Hepatocyte (in vitro differentiated cells): Measurements from ENCODE around the gene PKDREJ. TPM values are rescaled to one million over a fixed set of nuclear protein-coding genes. Genes with fewer than 3 reads are reported as not detected.

Source experiments
- DNase-seq: peaks from one replicate; pipeline ENCODE4 v3.0.0-alpha.2; 2016; ENCODE audit warnings: low spot score
- H2AFZ ChIP-seq: fragments of 200-600 bp; sonication (generic); 2 replicates; pipeline ENCODE4 v1.6.0; 2016; ENCODE audit warnings: antibody characterized with exemption, mild to moderate bottlenecking
- H3K27ac ChIP-seq: fragments of 200-600 bp; sonication (generic); 2 replicates; pipeline ENCODE4 v1.5.1; 2016; ENCODE audit warnings: mild to moderate bottlenecking
- H3K27me3 ChIP-seq: fragments of 200-600 bp; sonication (generic); 2 replicates; pipeline ENCODE4 v1.6.1; 2016
- H3K36me3 ChIP-seq: fragments of 200-600 bp; sonication (generic); replicated peaks from 2 replicates; pipeline ENCODE4 v1.5.1; 2016; ENCODE audit warnings: low read depth; ENCODE audit not compliant: insufficient read depth
- H3K4me1 ChIP-seq: fragments of 200-600 bp; sonication (generic); 2 replicates; pipeline ENCODE4 v1.5.1; 2016; ENCODE audit warnings: mild to moderate bottlenecking, moderate library complexity; ENCODE audit not compliant: insufficient read depth
- H3K4me2 ChIP-seq: fragments of 200-600 bp; sonication (generic); 2 replicates; pipeline ENCODE4 v1.6.0; 2016
- H3K4me3 ChIP-seq: fragments of 200-600 bp; sonication (generic); 2 replicates; pipeline ENCODE4 v1.5.1; 2016; ENCODE audit warnings: mild to moderate bottlenecking
- H3K79me2 ChIP-seq: fragments of 200-600 bp; sonication (generic); 2 replicates; pipeline ENCODE4 v1.6.0; 2017; ENCODE audit warnings: mild to moderate bottlenecking
- H3K9me2 ChIP-seq: fragments of 200-600 bp; sonication (generic); replicated peaks from 2 replicates; pipeline ENCODE4 v1.6.0; 2017; ENCODE audit warnings: mild to moderate bottlenecking; ENCODE audit not compliant: insufficient read depth
- H3K9me3 ChIP-seq: fragments of 200-600 bp; sonication (generic); 2 replicates; pipeline ENCODE4 v1.5.1; 2016; ENCODE audit warnings: low read depth, mild to moderate bottlenecking
- H4K20me1 ChIP-seq: fragments of 200-600 bp; sonication (generic); 2 replicates; pipeline ENCODE4 v1.6.0; 2016; ENCODE audit warnings: mild to moderate bottlenecking; ENCODE audit not compliant: insufficient read depth, poor library complexity, severe bottlenecking
- CTCF ChIP-seq: fragments of 200-600 bp; sonication (generic); IDR thresholded peaks from 2 replicates; pipeline ENCODE4 v1.5.1; 2016; ENCODE audit warnings: antibody characterized with exemption, mild to moderate bottlenecking; ENCODE audit not compliant: poor library complexity
- EZH2 ChIP-seq: fragments of 200-600 bp; sonication (generic); IDR thresholded peaks from 2 replicates; pipeline ENCODE4 v1.6.1; 2016; ENCODE audit warnings: antibody characterized with exemption, mild to moderate bottlenecking, borderline replicate concordance
- EZH2phosphoT487 ChIP-seq: fragments of 200-600 bp; sonication (generic); IDR thresholded peaks from one replicate; pipeline ENCODE4 v1.6.1; 2018; ENCODE audit warnings: antibody characterized with exemption, mild to moderate bottlenecking, low read depth, moderate library complexity; ENCODE audit not compliant: unreplicated experiment, severe bottlenecking
- WGBS: methylation state at CpG from one replicate; pipeline ENCODE4 v1.1.6; 2016; ENCODE audit warnings: low lambda C conversion rate; ENCODE audit errors: missing lambda C conversion rate; 5-methylcytosine and 5-hydroxymethylcytosine counted together
- polyA plus RNA-seq: library from polyadenylated mRNA; unstranded; fragments of >200 nt; fragmentation: Nextera tagmentation; extraction: Ambion mirVana; gene quantifications from 2 replicates; pipeline ENCODE4 v1.2.1, GENCODE V29; 2016
- total RNA-seq: library from RNA; depleted of rRNA; stranded (reverse); fragments of >200 nt; gene quantifications from 2 replicates; pipeline ENCODE4 v1.2.3, GENCODE V29; 2014

Gene PKDREJ
- total and polyA plus RNA-seq, 2 experiments from 2014 or later: 0.16 TPM; not detected in 1

DNA sequence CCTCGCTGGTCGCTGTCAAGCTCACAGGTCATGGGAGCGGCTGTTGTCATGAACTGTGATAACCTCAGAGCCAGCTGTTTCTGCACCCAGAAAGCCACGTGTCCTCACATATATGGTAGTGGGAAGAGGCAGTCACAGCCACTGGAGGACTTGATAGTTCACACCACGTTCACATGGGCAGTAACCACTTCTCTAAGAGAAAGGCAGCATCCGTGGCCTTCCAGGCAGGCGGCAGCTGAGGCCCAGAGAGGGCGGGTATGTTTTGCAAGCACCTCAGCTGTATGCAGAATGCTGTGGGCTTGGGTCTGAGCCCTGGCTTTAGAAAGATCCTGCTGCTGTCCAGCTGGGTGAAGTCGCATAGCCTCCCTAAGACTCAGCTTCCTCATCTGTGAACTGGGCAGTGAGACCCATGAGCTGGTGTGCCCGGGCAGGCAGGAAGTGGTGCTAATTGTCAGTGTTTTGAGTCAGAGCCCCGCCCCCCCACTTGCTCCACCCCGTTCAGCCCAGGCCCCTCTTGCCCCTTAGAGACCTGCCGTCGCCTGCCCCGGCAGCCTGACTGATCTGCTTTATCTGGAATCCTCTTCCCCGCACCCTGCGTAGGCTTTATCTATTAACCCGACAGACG lies 18.0 kb upstream of the PKDREJ start:
- Histone ChIP-seq H3K36me3 (no peaks in the 10 kb centered on the region), H4K20me1 (no peaks in the 10 kb centered on the region), H3K4me3 (no peak overlapping the region), H3K27ac (no peak overlapping the region), H3K9me2 (no peaks in the 10 kb centered on the region), H3K4me2 (no peak overlapping the region), H3K27me3 (no peaks in the 10 kb centered on the region), H3K79me2 (no peaks in the 10 kb centered on the region), H3K9me3 (no peaks in the 10 kb centered on the region), H3K4me1 (no peaks in the 10 kb centered on the region), H2AFZ (no peak overlapping the region)
- WGBS: 93% methylated on average over 19 of the region's 19 CpGs
- TF ChIP-seq CTCF (no peak), EZH2phosphoT487 (no peak), EZH2 (no peak)
- no peak for DNase-seq

- 96% methylated on average over 11 of the region's 12 CpGs for WGBS
- H3K27ac ChIP-seq: no peak overlapping the region
- no peaks in the 10 kb centered on the region for H3K36me3 ChIP-seq
Observed at GRCh38 chr22:46280063-46280817, 17.1 kb upstream of the PKDREJ start.

DNA sequence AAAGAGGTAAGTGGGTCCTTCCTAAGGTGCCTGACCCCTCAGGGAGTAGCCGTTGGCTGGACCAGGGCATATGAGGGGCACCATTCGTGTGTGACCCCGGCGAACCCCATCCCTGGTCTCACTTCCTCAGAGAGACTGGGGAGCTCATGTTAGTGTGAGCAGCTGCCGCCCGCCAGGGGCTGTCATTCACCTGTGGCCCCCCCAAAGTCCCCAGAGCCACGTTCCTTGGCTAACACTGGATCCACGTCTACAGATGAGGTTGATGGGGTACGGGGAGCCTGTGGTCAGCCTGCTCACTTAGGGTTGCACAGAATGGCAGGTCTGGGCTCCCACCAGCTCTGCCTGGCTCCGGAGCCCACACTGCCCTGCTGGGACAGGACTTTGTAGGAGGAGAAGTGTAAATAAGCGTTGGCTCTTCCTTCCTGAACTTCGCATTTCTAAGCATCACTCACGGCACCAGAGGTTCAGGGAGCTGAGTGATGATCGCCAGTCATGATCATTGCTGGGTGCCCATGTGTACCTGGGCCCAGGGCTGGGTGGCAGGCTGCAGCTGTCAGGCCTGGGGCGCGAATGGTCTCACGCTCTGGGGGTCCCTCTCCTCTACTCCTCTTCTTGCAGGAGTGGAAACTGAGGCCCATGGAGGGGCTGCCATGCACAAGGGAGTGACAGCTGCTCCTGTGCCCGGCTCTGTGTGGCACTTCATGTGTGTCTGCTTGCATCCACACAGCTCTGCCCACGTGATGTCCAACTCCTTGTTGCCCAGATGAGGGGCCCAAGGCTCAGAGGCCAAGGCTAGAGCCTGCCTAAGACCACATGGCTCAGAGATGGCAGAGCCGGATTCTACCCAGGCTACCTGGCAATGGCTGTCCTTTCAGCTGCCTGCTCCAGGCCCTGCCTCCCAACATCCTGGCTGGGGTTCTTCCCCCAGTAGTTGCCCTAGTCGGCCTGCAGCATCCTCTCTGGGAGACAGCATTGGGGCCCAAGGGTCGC lies 15.8 kb upstream of the PKDREJ start:
- no peak overlapping the region for H3K4me3 ChIP-seq
- H3K79me2 ChIP-seq: no peaks in the 10 kb centered on the region
- no peaks in the 10 kb centered on the region for H4K20me1 ChIP-seq
- no peak overlapping the region for H2AFZ ChIP-seq
- no peak overlapping the region for H3K4me2 ChIP-seq
- H3K27ac ChIP-seq: no peak overlapping the region
- no peak for TF ChIP-seq CTCF
- TF ChIP-seq EZH2: no peak
- TF ChIP-seq EZH2phosphoT487: no peak
- no peaks in the 10 kb centered on the region for H3K9me3 ChIP-seq
- H3K27me3 ChIP-seq: no peaks in the 10 kb centered on the region
- H3K9me2 ChIP-seq: no peaks in the 10 kb centered on the region
- H3K36me3 ChIP-seq: no peaks in the 10 kb centered on the region
- WGBS: 98% methylated on average over 22 of the region's 22 CpGs
- DNase-seq: no peak
- H3K4me1 ChIP-seq: no peaks in the 10 kb centered on the region

More at GRCh38 chr22:46280063-46280817, 17.1 kb upstream of the PKDREJ start:
- H3K27me3 ChIP-seq: no peaks in the 10 kb centered on the region
- H2AFZ ChIP-seq: no peak overlapping the region
- no peaks in the 10 kb centered on the region for H4K20me1 ChIP-seq
- no peak for DNase-seq
- H3K79me2 ChIP-seq: no peaks in the 10 kb centered on the region
- H3K4me1 ChIP-seq: no peaks in the 10 kb centered on the region
- no peak for TF ChIP-seq CTCF
- no peak for TF ChIP-seq EZH2phosphoT487
- no peak for TF ChIP-seq EZH2
- H3K9me2 ChIP-seq: no peaks in the 10 kb centered on the region
- no peak overlapping the region for H3K4me3 ChIP-seq
- H3K4me2 ChIP-seq: no peak overlapping the region
- no peaks in the 10 kb centered on the region for H3K9me3 ChIP-seq
